HepG2 (cell line): Measurements from ENCODE around the gene CAPN11. TPM values are rescaled to one million over a fixed set of nuclear protein-coding genes. Genes with fewer than 3 reads are reported as not detected.

Experiments
- CEBPB ChIP-seq: IDR thresholded peaks from 2 replicates; pipeline ENCODE4 v1.6.1; 2011; ENCODE audit warnings: low read depth, low read length, improper control_type of control experiment, borderline replicate concordance
- CENPBD1 ChIP-seq: sonication (generic); formaldehyde crosslinking; IDR thresholded peaks from 2 replicates; pipeline ENCODE4 v1.8.0; 2022; ENCODE audit warnings: missing genetic modification reagents, low read depth, mild to moderate bottlenecking, borderline replicate concordance
- CSRNP1 ChIP-seq: sonication (generic); formaldehyde crosslinking; IDR thresholded peaks from 2 replicates; pipeline ENCODE4 v1.8.1; 2023; ENCODE audit warnings: mild to moderate bottlenecking, missing genetic modification reagents
- DBP ChIP-seq: sonication (generic); formaldehyde crosslinking; IDR thresholded peaks from 2 replicates; pipeline ENCODE4 v1.4.0; 2020; ENCODE audit warnings: missing genetic modification reagents; ENCODE audit errors: not compliant biosample characterization
- FOXC1 ChIP-seq: sonication (generic); formaldehyde crosslinking; IDR thresholded peaks from 2 replicates; pipeline ENCODE4 v1.8.0; 2022; ENCODE audit warnings: mild to moderate bottlenecking, missing genetic modification reagents, borderline replicate concordance
- GMEB2 ChIP-seq: IDR thresholded peaks from 2 replicates; pipeline ENCODE4 v1.6.1; 2016; ENCODE audit warnings: missing biosample characterization, missing genetic modification reagents, low read depth
- HHEX ChIP-seq: IDR thresholded peaks from 2 replicates; pipeline ENCODE4 v1.6.1; 2016; ENCODE audit warnings: control low read depth
- KAT8 ChIP-seq: IDR thresholded peaks from 2 replicates; pipeline ENCODE4 v1.6.1; 2016; ENCODE audit warnings: missing genetic modification reagents, missing compliant biosample characterization
- MYPOP ChIP-seq: sonication (generic); formaldehyde crosslinking; IDR thresholded peaks from 2 replicates; pipeline ENCODE4 v1.8.1; 2023; ENCODE audit warnings: mild to moderate bottlenecking, moderate library complexity, missing genetic modification reagents
- NFRKB ChIP-seq: fragments of 450-650 bp; IDR thresholded peaks from 2 replicates; pipeline ENCODE4 v1.6.1; 2017
- PHF8 ChIP-seq: sonication (generic); formaldehyde crosslinking; IDR thresholded peaks from 2 replicates; pipeline ENCODE4 v1.5.0; 2020; ENCODE audit warnings: missing genetic modification reagents
- PRDM4 ChIP-seq: sonication (generic); formaldehyde crosslinking; IDR thresholded peaks from 2 replicates; pipeline ENCODE4 v1.9.0; 2021; ENCODE audit warnings: missing genetic modification reagents, borderline replicate concordance
- SNAI1 ChIP-seq: sonication (generic); formaldehyde crosslinking; IDR thresholded peaks from 2 replicates; pipeline ENCODE4 v1.5.0; 2020; ENCODE audit warnings: mild to moderate bottlenecking, missing genetic modification reagents, borderline replicate concordance
- ZNF496 ChIP-seq: sonication (generic); formaldehyde crosslinking; IDR thresholded peaks from 2 replicates; pipeline ENCODE4 v1.8.1; 2023; ENCODE audit warnings: mild to moderate bottlenecking, moderate library complexity, missing genetic modification reagents; ENCODE audit not compliant: insufficient replicate concordance
- polyA plus RNA-seq, 8 experiments: library from polyadenylated mRNA; depleted of rRNA in 3 of 8; stranded (reverse) in 7 of 8; unstranded in 1 of 8; fragments of >200 nt; fragmentation: Illumina TruSeq in 4 of 8; extraction: Trizol in 4 of 8; gene quantifications; 2 replicates each; pipeline versions ENCODE4 v1.2.1 to v1.2.3, GENCODE V29; 2011 to 2016; ENCODE audit warnings: low read depth in 4 of 8, missing spikeins in 1 of 8, mixed read lengths in 1 of 8; ENCODE audit not compliant: insufficient read depth in 1 of 8
- total RNA-seq, 5 experiments: library from RNA; depleted of rRNA; stranded (reverse); fragments of >200 nt; fragmentation: Illumina TruSeq; extraction: Trizol; gene quantifications; 2 replicates each; pipeline ENCODE4 v1.2.3, GENCODE V29; 2016; ENCODE audit warnings: low read depth in 1 of 5

Gene CAPN11
- total and polyA plus RNA-seq, 2 of the 13 experiments (the other 11 are each of a cell fraction or from before 2014, with no cell fraction given), result 0.07 to 0.11 TPM

- no peak for TF ChIP-seq CENPBD1 (CRISPR knock-in tag)
- TF ChIP-seq GMEB2 (CRISPR knock-in tag), result peak; percentile 76
- TF ChIP-seq ZNF496, result no peak
- TF ChIP-seq CSRNP1, result no peak
- TF ChIP-seq PRDM4 (CRISPR knock-in tag), result no peak
- peak; percentile 43; the same call in 1 of the 2 replicates for TF ChIP-seq KAT8 (CRISPR knock-in tag)
- TF ChIP-seq NFRKB, result no peak
- TF ChIP-seq CEBPB, result no peak
- peak; percentile 41; the same call in 1 of the 2 replicates for TF ChIP-seq FOXC1
- no peak; the same call in 1 of the 2 replicates for TF ChIP-seq SNAI1 (CRISPR knock-in tag)
- no peak for TF ChIP-seq HHEX (CRISPR knock-in tag)
- TF ChIP-seq DBP (CRISPR knock-in tag), result no peak
- TF ChIP-seq PHF8 (CRISPR knock-in tag), result peak; percentile 70
- TF ChIP-seq MYPOP (CRISPR knock-in tag), result peak; percentile 53; the same call in 1 of the 2 replicates
Observed at GRCh38 chr6:44127186-44128019, 31.2 kb upstream of the CAPN11 start, which contains the start of the genes MRPL14 and TMEM63B (continued).
